KOPT-K1 (cell line): ENCODE measurements around the gene CLRN1.

Experiments
- H3K27ac ChIP-seq: fragments of 200-600 bp; sonication (generic); 2 replicates; pipeline ENCODE4 v1.5.1; 2016; ENCODE audit warnings: antibody characterized with exemption, mild to moderate bottlenecking, low read depth, low read length; ENCODE audit not compliant: poor library complexity, severe bottlenecking
- H3K36me3 ChIP-seq: fragments of 200-600 bp; sonication (generic); 2 replicates; pipeline ENCODE4 v1.5.1; 2017; ENCODE audit warnings: antibody characterized with exemption, mild to moderate bottlenecking, low read length, moderate library complexity; ENCODE audit not compliant: insufficient read depth
- H3K9me3 ChIP-seq: fragments of 200-600 bp; sonication (generic); 2 replicates; pipeline ENCODE4 v1.5.1; 2017; ENCODE audit warnings: antibody characterized with exemption, low read length, mild to moderate bottlenecking; ENCODE audit not compliant: insufficient read depth, poor library complexity, severe bottlenecking

Gene CLRN1

GRCh38 chr3:150913133-150913922 lies 59.2 kb downstream of the CLRN1 start:
- Histone ChIP-seq H3K36me3 (no peaks in the 10 kb centered on the region), H3K27ac (no peak overlapping the region), H3K9me3 (no peaks in the 10 kb centered on the region)

DNA sequence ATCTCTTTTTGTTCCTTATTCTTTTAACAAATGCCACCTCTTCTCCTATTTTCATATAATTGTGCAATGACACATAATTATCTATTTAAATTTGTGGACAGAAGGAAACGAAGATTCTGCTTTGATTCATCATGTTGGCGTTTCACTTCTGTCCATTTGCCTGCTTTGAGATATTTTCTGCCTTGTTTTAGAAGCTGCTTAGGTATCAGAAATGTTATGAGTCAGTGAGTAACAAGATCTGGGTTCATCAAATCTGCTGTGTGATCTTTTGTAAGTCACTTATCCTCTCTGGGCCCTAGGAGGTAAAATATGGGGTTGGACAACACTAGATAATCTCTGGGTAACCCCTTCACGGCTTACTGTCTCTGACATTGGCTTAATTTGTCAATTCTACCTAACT lies 60.0 kb downstream of the CLRN1 start:
- H3K27ac ChIP-seq: no peak overlapping the region
- H3K9me3 ChIP-seq: peaks cover 5% of the 10 kb centered on the region
- H3K36me3 ChIP-seq: no peaks in the 10 kb centered on the region

GRCh38 chr3:150911771-150912170 lies 60.8 kb downstream of the CLRN1 start:
- H3K27ac ChIP-seq: no peak overlapping the region
- H3K9me3 ChIP-seq: peaks cover 6% of the 10 kb centered on the region
- no peaks in the 10 kb centered on the region for H3K36me3 ChIP-seq

DNA sequence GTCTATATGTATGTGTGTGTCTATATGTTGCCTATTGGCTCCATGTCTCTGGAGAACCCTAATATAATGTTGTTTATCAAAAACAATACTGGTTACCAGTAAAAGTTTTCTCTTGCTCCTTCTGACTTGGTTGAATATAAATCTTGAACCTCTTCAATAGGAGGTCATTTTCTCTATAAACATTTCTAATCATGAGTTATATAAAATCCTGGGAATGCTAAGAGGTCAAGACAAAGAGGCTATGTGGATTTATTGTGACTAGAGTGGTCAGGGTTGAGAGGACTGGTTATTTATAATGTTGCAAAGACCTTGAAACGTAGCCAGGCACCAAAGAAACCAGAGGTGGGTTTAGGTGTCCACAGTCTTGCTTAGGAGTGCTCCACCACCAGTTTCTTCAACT lies 66.1 kb downstream of the CLRN1 start:
- H3K36me3 ChIP-seq: no peaks in the 10 kb centered on the region
- no peak overlapping the region for H3K27ac ChIP-seq
- H3K9me3 ChIP-seq: peaks cover 6% of the 10 kb centered on the region

DNA sequence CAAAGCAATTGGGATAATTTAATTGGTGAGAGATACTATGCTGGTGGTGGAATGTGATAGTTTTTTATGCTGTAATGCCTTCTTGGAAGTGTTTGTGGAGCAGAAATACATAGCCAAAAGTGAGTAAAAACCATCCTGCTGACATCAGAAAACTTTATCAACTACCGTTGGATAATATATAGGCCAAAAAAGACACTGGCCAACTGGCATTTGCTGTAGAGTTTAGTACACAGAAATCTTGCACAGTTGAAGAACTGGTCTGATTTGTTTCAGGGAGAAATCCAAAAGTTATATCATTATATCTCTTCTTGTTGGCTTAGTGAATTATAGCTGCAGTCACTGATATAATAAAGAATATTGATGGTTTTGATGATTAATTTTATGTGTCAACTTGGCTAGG lies 66.8 kb downstream of the CLRN1 start:
- no peaks in the 10 kb centered on the region for H3K36me3 ChIP-seq
- no peak overlapping the region for H3K27ac ChIP-seq
- peaks cover 6% of the 10 kb centered on the region for H3K9me3 ChIP-seq

GRCh38 chr3:150905339-150905738 lies 67.2 kb downstream of the CLRN1 start, which contains the start of gene MINDY4B:
MINDY4B (minus strand) TSS chr3:150905439; CDS start chr3:150905439, 0 bp downstream.
- no peaks in the 10 kb centered on the region for H3K36me3 ChIP-seq
- H3K27ac ChIP-seq: no peak within 1 kb of the TSS
- peaks cover 6% of the 10 kb centered on the region for H3K9me3 ChIP-seq

DNA sequence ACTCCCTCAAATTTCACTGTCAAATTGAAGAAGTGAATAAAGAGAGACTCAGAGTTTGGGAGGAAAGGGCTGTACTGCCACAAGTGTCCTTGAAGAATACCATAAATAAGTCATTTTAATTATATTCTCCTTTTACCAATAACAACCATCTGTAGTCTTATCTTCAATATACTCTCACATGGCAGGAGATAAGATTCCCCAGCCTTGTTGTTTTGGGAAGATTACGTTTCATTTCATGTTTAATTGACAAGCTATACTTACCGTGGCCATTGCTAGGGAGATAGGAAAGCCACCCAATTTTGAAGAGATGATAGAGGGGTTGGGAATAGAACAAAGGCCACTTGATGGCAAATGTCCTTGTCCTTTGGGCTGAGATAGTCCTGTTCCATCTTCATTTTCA lies 69.5 kb downstream of the CLRN1 start:
- H3K36me3 ChIP-seq: no peaks in the 10 kb centered on the region
- peaks cover 5% of the 10 kb centered on the region for H3K9me3 ChIP-seq
- no peak overlapping the region for H3K27ac ChIP-seq

DNA sequence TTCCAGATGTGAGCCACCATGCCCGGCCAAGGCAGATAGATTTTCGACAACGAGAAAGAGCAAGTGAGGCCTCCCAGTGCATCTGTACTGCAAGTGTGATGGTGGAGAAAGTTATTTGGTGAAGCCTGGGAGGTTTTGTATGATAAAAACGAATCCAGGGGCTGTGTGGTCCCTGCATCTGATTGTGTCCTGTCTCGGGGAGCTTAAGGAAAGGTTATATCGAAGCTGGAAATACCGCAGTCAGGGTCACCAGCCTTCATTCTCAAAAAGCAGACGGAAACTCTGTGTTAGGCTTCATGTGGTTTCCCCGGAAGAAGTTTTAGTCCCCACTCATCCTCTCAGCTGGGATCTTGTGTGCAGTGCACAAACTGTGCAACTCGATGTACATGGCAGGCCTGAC lies 70.7 kb downstream of the CLRN1 start:
- H3K36me3 ChIP-seq: no peaks in the 10 kb centered on the region
- H3K9me3 ChIP-seq: no peaks in the 10 kb centered on the region
- H3K27ac ChIP-seq: no peak overlapping the region

- Histone ChIP-seq H3K27ac (no peak overlapping the region), H3K9me3 (no peaks in the 10 kb centered on the region), H3K36me3 (no peaks in the 10 kb centered on the region)
These were observed 73.4 kb downstream of the CLRN1 start for GRCh38 chr3:150899141-150899540.

- Histone ChIP-seq H3K27ac (no peak overlapping the region), H3K36me3 (no peaks in the 10 kb centered on the region)
These were observed 74.3 kb downstream of the CLRN1 start for GRCh38 chr3:150898046-150898754.

GRCh38 chr3:150897592-150897991 lies 74.9 kb downstream of the CLRN1 start:
- Histone ChIP-seq H3K27ac (no peak overlapping the region), H3K36me3 (no peaks in the 10 kb centered on the region)

More at GRCh38 chr3:150898046-150898754, 74.3 kb downstream of the CLRN1 start:
- H3K9me3 ChIP-seq: no peaks in the 10 kb centered on the region

DNA sequence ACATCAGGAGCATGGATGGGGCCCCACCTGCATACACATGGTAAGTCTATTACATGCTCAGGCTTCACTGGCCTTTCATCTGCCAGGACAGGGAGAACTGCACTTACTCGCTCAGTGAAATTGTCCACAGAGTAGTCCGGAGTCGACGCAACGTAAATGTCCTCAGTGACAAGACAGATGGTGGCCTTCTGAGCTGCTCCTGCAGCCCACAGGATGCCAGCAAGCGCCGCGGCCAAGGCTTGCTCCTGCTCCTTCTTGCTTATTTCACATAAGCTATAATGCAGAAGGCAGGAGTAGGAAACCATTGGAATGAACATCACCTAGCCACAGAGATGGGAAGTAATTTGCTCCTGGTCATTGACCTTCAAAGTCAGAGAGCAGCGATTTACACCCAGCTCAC lies 81.7 kb downstream of the CLRN1 start:
- no peaks in the 10 kb centered on the region for H3K9me3 ChIP-seq
- no peak overlapping the region for H3K27ac ChIP-seq

More at GRCh38 chr3:150897592-150897991, 74.9 kb downstream of the CLRN1 start:
- no peaks in the 10 kb centered on the region for H3K9me3 ChIP-seq

DNA sequence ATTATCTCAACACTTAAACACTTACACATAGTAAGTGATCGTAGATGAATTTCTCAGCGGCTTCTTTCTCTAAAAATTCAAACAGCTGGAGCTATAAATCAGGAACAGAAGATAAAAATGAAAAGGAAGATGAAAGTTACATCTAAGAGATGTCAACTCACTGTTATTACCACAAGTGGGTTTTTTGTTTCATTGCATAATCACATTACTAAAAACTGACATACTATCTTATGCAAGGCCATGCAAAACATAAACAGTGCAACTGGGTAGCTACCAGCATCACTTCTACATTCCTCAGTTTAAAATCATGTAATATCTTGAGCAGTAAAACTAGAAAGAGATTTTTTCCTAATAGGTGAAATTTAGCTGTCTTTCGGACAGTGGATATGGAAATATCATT lies 82.2 kb downstream of the CLRN1 start:
- H3K9me3 ChIP-seq: no peaks in the 10 kb centered on the region
- no peak overlapping the region for H3K27ac ChIP-seq
- no peaks in the 10 kb centered on the region for H3K36me3 ChIP-seq

More for the DNA sequence above, 81.7 kb downstream of the CLRN1 start:
- H3K36me3 ChIP-seq: no peaks in the 10 kb centered on the region

DNA sequence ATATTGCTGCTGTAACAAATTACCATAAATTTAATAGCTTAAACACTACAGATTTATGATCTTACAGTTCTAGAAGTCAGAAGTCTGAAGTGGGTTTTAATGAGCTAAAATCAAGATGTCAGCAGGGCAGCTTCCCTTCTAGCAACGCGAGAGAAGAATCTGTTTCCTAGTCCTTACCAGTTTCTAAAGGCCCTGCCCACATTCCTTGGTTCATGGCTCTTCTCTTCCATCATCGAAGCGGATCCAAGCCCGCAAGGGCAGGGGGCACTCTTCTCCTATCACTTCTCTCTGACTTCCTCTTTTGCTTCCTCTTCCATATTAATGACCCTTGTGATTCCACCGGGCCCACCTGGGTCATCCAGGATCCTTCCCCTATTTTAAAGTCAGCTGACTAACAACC lies 83.4 kb downstream of the CLRN1 start:
- Histone ChIP-seq H3K27ac (no peak overlapping the region), H3K36me3 (no peaks in the 10 kb centered on the region), H3K9me3 (no peaks in the 10 kb centered on the region)

- Histone ChIP-seq H3K9me3 (no peaks in the 10 kb centered on the region), H3K27ac (no peak overlapping the region), H3K36me3 (no peaks in the 10 kb centered on the region)
These were observed 85.5 kb downstream of the CLRN1 start for GRCh38 chr3:150887031-150887430.
